Fibroblast of lung (primary cell): ENCODE data around the gene ZNF354C. TPM values are rescaled to one million over a fixed set of nuclear protein-coding genes. Genes with fewer than 3 reads are reported as not detected.

Source experiments
- DNase-seq, 2 donors: peaks; one replicate each; pipeline versions ENCODE4 v3.0.0 to v3.0.0-alpha.2; 2010; ENCODE audit warnings: low read depth in 2 of 2
- H2AFZ ChIP-seq: 2 replicates; pipeline ENCODE4 v1.5.1; 2012; ENCODE audit warnings: low read length, control low read depth, inconsistent platforms
- H3K27ac ChIP-seq: 2 replicates; pipeline ENCODE4 v1.5.1; 2011; ENCODE audit warnings: low read length, control low read depth; ENCODE audit not compliant: insufficient read depth
- H3K27me3 ChIP-seq: 2 replicates; pipeline ENCODE4 v1.5.1; 2011; ENCODE audit warnings: mild to moderate bottlenecking, low read length; ENCODE audit not compliant: control insufficient read depth, insufficient read depth
- H3K36me3 ChIP-seq: 2 replicates; pipeline ENCODE4 v1.5.1; 2011; ENCODE audit warnings: low read length; ENCODE audit not compliant: control insufficient read depth, insufficient read depth
- H3K4me1 ChIP-seq: 2 replicates; pipeline ENCODE4 v1.5.1; 2011; ENCODE audit warnings: low read length; ENCODE audit not compliant: control insufficient read depth, insufficient read depth; ENCODE audit errors: extremely low read depth
- H3K4me2 ChIP-seq: 2 replicates; pipeline ENCODE4 v1.5.1; 2011; ENCODE audit warnings: low read length, control low read depth; ENCODE audit not compliant: insufficient read depth; ENCODE audit errors: extremely low read depth
- H3K4me3 ChIP-seq, 4 experiments: fragments of 200-600 bp in 1 of 4; sonication (generic) in 1 of 4; replicated peaks in 1 of 4; 2 replicates each; pipeline ENCODE4 v1.5.1; 2011 to 2016; ENCODE audit warnings: low read length in 4 of 4, low read depth in 3 of 4, mild to moderate bottlenecking in 3 of 4, control low read depth in 2 of 4, inconsistent platforms in 1 of 4, mixed read lengths in 1 of 4; ENCODE audit not compliant: insufficient read depth in 1 of 4; ENCODE audit errors: control extremely low read depth in 1 of 4
- H3K79me2 ChIP-seq: 2 replicates; pipeline ENCODE4 v1.5.1; 2012; ENCODE audit warnings: mild to moderate bottlenecking, low read length, inconsistent platforms; ENCODE audit not compliant: control insufficient read depth, insufficient read depth
- H3K9ac ChIP-seq: 2 replicates; pipeline ENCODE4 v1.5.1; 2011; ENCODE audit warnings: mild to moderate bottlenecking, low read length, control low read depth; ENCODE audit not compliant: insufficient read depth
- H3K9me3 ChIP-seq: 2 replicates; pipeline ENCODE4 v1.5.1; 2012; ENCODE audit warnings: low read depth, low read length; ENCODE audit not compliant: control insufficient read depth, insufficient read depth
- H4K20me1 ChIP-seq: 2 replicates; pipeline ENCODE4 v1.5.1; 2011; ENCODE audit warnings: low read length; ENCODE audit not compliant: control insufficient read depth, insufficient read depth; ENCODE audit errors: extremely low read depth
- EZH2 ChIP-seq: IDR thresholded peaks from 2 replicates; pipeline ENCODE4 v1.5.1; 2012; ENCODE audit warnings: low read length, control low read depth, mild to moderate bottlenecking; ENCODE audit errors: missing control alignments
- polyA plus RNA-seq, 2 donors: library from polyadenylated mRNA; depleted of rRNA in 1 of 2; stranded (reverse) in 1 of 2; unstranded in 1 of 2; fragments of >200 nt; gene quantifications; 2 replicates each; pipeline ENCODE4 v1.2.1, GENCODE V29; 2011 to 2012; ENCODE audit warnings: missing spikeins in 1 of 2
- total RNA-seq: library from RNA; depleted of rRNA; stranded (reverse); fragments of >200 nt; gene quantifications from 2 replicates; pipeline ENCODE4 v1.2.1, GENCODE V29; 2014
- TF ChIP-seq, protein P1 (sequence below), 2 donors: IDR thresholded peaks in 1 of 2; conservative IDR thresholded peaks in 1 of 2; 1 replicate in 1 of 2; 2 replicates in 1 of 2; pipeline ENCODE4 v1.5.1; 2011 to 2012; ENCODE audit warnings: low read length in 2 of 2, control low read depth in 1 of 2, inconsistent platforms in 1 of 2, low read depth in 1 of 2, mild to moderate bottlenecking in 1 of 2

The ZNF354C gene
- total and polyA plus RNA-seq, 2 donors (not counting 1 experiment from before 2014, with no cell fraction given): 4.4 to 12.4 TPM

- H3K79me2 ChIP-seq: no peaks in the 10 kb centered on the region
- peaks cover 16% of the 10 kb centered on the region for H3K36me3 ChIP-seq
- H4K20me1 ChIP-seq: no peaks in the 10 kb centered on the region
- H3K9ac ChIP-seq: no peak overlapping the region
- no peak overlapping the region for H3K4me3 ChIP-seq
- H3K9me3 ChIP-seq: no peaks in the 10 kb centered on the region
- no peak overlapping the region for H3K4me2 ChIP-seq
- H2AFZ ChIP-seq: no peak overlapping the region
- no peak for DNase-seq
- H3K27me3 ChIP-seq: no peaks in the 10 kb centered on the region
- no peak for TF ChIP-seq EZH2
- TF ChIP-seq, protein P1, sequence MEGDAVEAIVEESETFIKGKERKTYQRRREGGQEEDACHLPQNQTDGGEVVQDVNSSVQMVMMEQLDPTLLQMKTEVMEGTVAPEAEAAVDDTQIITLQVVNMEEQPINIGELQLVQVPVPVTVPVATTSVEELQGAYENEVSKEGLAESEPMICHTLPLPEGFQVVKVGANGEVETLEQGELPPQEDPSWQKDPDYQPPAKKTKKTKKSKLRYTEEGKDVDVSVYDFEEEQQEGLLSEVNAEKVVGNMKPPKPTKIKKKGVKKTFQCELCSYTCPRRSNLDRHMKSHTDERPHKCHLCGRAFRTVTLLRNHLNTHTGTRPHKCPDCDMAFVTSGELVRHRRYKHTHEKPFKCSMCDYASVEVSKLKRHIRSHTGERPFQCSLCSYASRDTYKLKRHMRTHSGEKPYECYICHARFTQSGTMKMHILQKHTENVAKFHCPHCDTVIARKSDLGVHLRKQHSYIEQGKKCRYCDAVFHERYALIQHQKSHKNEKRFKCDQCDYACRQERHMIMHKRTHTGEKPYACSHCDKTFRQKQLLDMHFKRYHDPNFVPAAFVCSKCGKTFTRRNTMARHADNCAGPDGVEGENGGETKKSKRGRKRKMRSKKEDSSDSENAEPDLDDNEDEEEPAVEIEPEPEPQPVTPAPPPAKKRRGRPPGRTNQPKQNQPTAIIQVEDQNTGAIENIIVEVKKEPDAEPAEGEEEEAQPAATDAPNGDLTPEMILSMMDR (conservative IDR thresholded peaks at IDR 0.05 in 1 of 2, IDR thresholded peaks at IDR 0.05 in 1 of 2; ENCODE audit: low read depth in 1 of 2, low read length in 2 of 2): no peak
- H3K4me1 ChIP-seq: no peaks in the 10 kb centered on the region
- no peak overlapping the region for H3K27ac ChIP-seq
These were observed 67.8 kb downstream of the ZNF354C start for GRCh38 chr5:179128041-179128365.

GRCh38 chr5:179128976-179129375, 68.8 kb downstream of the ZNF354C start:
- H3K9ac ChIP-seq: no peak overlapping the region
- no peaks in the 10 kb centered on the region for H3K79me2 ChIP-seq
- no peak overlapping the region for H3K27ac ChIP-seq
- H3K36me3 ChIP-seq: peaks cover 16% of the 10 kb centered on the region
- H3K4me2 ChIP-seq: no peak overlapping the region
- no peak for TF ChIP-seq EZH2
- TF ChIP-seq, protein P1 (conservative IDR thresholded peaks at IDR 0.05 in 1 of 2, IDR thresholded peaks at IDR 0.05 in 1 of 2; ENCODE audit: low read depth in 1 of 2, low read length in 2 of 2): no peak
- H3K27me3 ChIP-seq: no peaks in the 10 kb centered on the region
- DNase-seq: no peak
- H2AFZ ChIP-seq: no peak overlapping the region
- no peak overlapping the region for H3K4me3 ChIP-seq
- no peaks in the 10 kb centered on the region for H3K9me3 ChIP-seq
- no peaks in the 10 kb centered on the region for H4K20me1 ChIP-seq
- H3K4me1 ChIP-seq: no peaks in the 10 kb centered on the region

DNA sequence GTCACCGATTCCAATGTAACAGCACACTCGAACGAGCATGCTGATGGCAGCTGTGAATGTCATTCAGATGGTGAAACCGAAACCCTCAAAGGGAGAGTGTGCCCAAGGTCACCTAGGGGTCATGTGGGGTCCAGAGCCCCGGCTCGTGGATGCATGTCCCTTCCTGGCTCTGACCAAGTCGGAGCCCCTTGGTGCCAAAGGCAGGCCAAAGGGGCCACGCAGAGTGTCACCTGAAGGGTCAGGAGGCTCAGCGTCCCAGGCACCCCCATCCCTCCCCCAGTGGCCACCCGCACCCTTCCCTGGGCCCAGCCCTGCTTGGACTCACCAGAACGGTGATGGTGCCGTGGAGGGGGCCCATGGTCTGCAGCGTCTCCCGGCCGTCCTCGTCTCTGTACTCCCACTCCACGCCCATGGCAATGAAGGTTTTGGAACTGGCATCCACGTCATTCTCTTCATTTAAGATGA, 69.5 kb downstream of the ZNF354C start:
- no peak overlapping the region for H3K4me2 ChIP-seq
- no peaks in the 10 kb centered on the region for H3K4me1 ChIP-seq
- no peaks in the 10 kb centered on the region for H3K27me3 ChIP-seq
- H4K20me1 ChIP-seq: no peaks in the 10 kb centered on the region
- no peak overlapping the region for H3K27ac ChIP-seq
- no peak overlapping the region for H3K4me3 ChIP-seq
- no peak for DNase-seq
- H3K79me2 ChIP-seq: no peaks in the 10 kb centered on the region
- no peaks in the 10 kb centered on the region for H3K9me3 ChIP-seq
- peaks cover 14% of the 10 kb centered on the region for H3K36me3 ChIP-seq
- no peak overlapping the region for H3K9ac ChIP-seq
- no peak for TF ChIP-seq EZH2
- TF ChIP-seq, protein P1 (conservative IDR thresholded peaks at IDR 0.05 in 1 of 2, IDR thresholded peaks at IDR 0.05 in 1 of 2; ENCODE audit: low read depth in 1 of 2, low read length in 2 of 2): no peak
- H2AFZ ChIP-seq: no peak overlapping the region
